ENCODE results near the gene RAPGEF4. TPM values are rescaled to one million over a fixed set of nuclear protein-coding genes. Genes with fewer than 3 reads are reported as not detected.
"Not testable (repeated sequence)": the region's sequence is repeated elsewhere in the genome, so short reads cannot be mapped to it uniquely, and the experiment has no call there.

The RAPGEF4 gene
- total RNA-seq, 1 experiment from 2014 or later, result 0.59 TPM

GRCh38 chr2:172803308-172803707 lies 67.7 kb downstream of the RAPGEF4 start:
- H3K79me2 ChIP-seq (ENCODE audit: insufficient read depth, low read length); H2AFZ ChIP-seq (ENCODE audit: low read depth, low read length, poor library complexity, severe bottlenecking); H3K9ac ChIP-seq (ENCODE audit: low read length); RAD21 ChIA-PET (ENCODE audit: low non-redundant PET in 1 of 2, low total read pairs in 2 of 2, uncharacterized antibody in 2 of 2, unreplicated experiment in 2 of 2); POLR2A ChIA-PET; ATAC-seq; H3K9me2 ChIP-seq (ENCODE audit: insufficient read depth); H4K20me1 ChIP-seq (ENCODE audit: insufficient read depth); intact Hi-C loops (cut with micrococcal nuclease); H3K27me3 ChIP-seq (ENCODE audit: insufficient read depth, low read length); H3K4me1 ChIP-seq (ENCODE audit: control insufficient read depth in 1 of 2, insufficient read depth in 2 of 2, low read length in 2 of 2); H3K36me3 ChIP-seq (ENCODE audit: control insufficient read depth in 1 of 2, insufficient read depth in 2 of 2, low read length in 2 of 2); H3K9me3 ChIP-seq (ENCODE audit: control insufficient read depth in 1 of 2, insufficient read depth in 1 of 2, low read depth in 1 of 2, low read length in 2 of 2); H3K4me2 ChIP-seq (ENCODE audit: low read length); BruUV-seq (replicated peaks); H3K27ac ChIP-seq (ENCODE audit: low read depth, low read length); H3K4me3 ChIP-seq (replicated peaks in 1 of 2; ENCODE audit: low read depth in 1 of 2, low read length in 2 of 2); DNase-seq (ENCODE audit: low read depth, low spot score): not testable (repeated sequence)
- CTCF ChIA-PET, result interaction anchor here (1.2 kb wide), 1 partner anchor 10 kb away, joined by 4 read pairs; no protein-coding TSS in a partner anchor

- Histone ChIP-seq H3K4me3 (replicated peaks in 1 of 2; ENCODE audit: low read depth in 1 of 2, low read length in 2 of 2) (no peak overlapping the region), H4K20me1 (ENCODE audit: insufficient read depth) (no peaks in the 10 kb centered on the region), H3K27ac (ENCODE audit: low read depth, low read length) (no peak overlapping the region), H3K27me3 (ENCODE audit: insufficient read depth, low read length) (no peaks in the 10 kb centered on the region), H3K36me3 (ENCODE audit: control insufficient read depth in 1 of 2, insufficient read depth in 2 of 2, low read length in 2 of 2) (no peaks in the 10 kb centered on the region), H3K4me1 (ENCODE audit: control insufficient read depth in 1 of 2, insufficient read depth in 2 of 2, low read length in 2 of 2) (no peaks in the 10 kb centered on the region), H3K9ac (ENCODE audit: low read length) (no peak overlapping the region), H3K9me2 (ENCODE audit: insufficient read depth) (no peaks in the 10 kb centered on the region), H3K9me3 (ENCODE audit: control insufficient read depth in 1 of 2, insufficient read depth in 1 of 2, low read depth in 1 of 2, low read length in 2 of 2) (no peaks in the 10 kb centered on the region; a peak in 1 of 4 replicates), H3K79me2 (ENCODE audit: insufficient read depth, low read length) (no peaks in the 10 kb centered on the region), H2AFZ (ENCODE audit: low read depth, low read length, poor library complexity, severe bottlenecking) (no peak overlapping the region), H3K4me2 (ENCODE audit: low read length) (no peak overlapping the region)
- DNase-seq (ENCODE audit: low read depth, low spot score) (no peak), ATAC-seq (no peak)
- ChIA-PET CTCF (interaction anchor here (1.2 kb wide), 1 partner anchor 9 kb away, joined by 4 read pairs; no protein-coding TSS in a partner anchor), POLR2A (no interaction called here), RAD21 (ENCODE audit: low non-redundant PET in 1 of 2, low total read pairs in 2 of 2, uncharacterized antibody in 2 of 2, unreplicated experiment in 2 of 2) (no interaction called here)
- intact Hi-C loops (cut with micrococcal nuclease), result no loop called here
- no peak for TF ChIP-seq SIN3A (IDR thresholded peaks at IDR 0.05; ENCODE audit: low read depth)
- TF ChIP-seq YY1 (IDR thresholded peaks at IDR 0.05; ENCODE audit: extremely low read depth, insufficient replicate concordance, low read depth, low read length), result no peak
- no peak for TF ChIP-seq TCF7L2 (IDR thresholded peaks at IDR 0.05; ENCODE audit: borderline replicate concordance, extremely low read depth, insufficient read depth, insufficient read length)
- TF ChIP-seq POLR2AphosphoS5 (IDR thresholded peaks at IDR 0.05; ENCODE audit: low read depth, low read length), result no peak
- TF ChIP-seq RAD21 (IDR thresholded peaks at IDR 0.05; ENCODE audit: low read depth), result no peak
- TF ChIP-seq CBX3 (IDR thresholded peaks at IDR 0.05; ENCODE audit: low read depth), result no peak
- no peak for TF ChIP-seq ATF3 (IDR thresholded peaks at IDR 0.05)
- no peak for TF ChIP-seq EGR1 (IDR thresholded peaks at IDR 0.05; ENCODE audit: low read depth)
- no peak for TF ChIP-seq ELF1 (IDR thresholded peaks at IDR 0.05; ENCODE audit: borderline replicate concordance, low read depth)
- no peak for TF ChIP-seq ZBTB33 (IDR thresholded peaks at IDR 0.05; ENCODE audit: extremely low read depth, insufficient replicate concordance, low read length)
- BruUV-seq (replicated peaks), result no TSS peak
Measured at GRCh38 chr2:172804423-172804822, 68.8 kb downstream of the RAPGEF4 start.
